Liver (tissue), 9 donors: Measurements from ENCODE around the gene ZER1. TPM values are rescaled to one million over a fixed set of nuclear protein-coding genes. Genes with fewer than 3 reads are reported as not detected.

Experiments
- DNase-seq: peaks from one replicate; pipeline ENCODE4 v3.0.0-alpha.2; 2017; ENCODE audit warnings: low spot score
- H3K27ac ChIP-seq, 2 donors: one replicate each; pipeline ENCODE4 v1.7.0; 2013; ENCODE audit warnings: inconsistent platforms in 2 of 2, low read length in 2 of 2, control low read depth in 1 of 2, low read depth in 1 of 2, mild to moderate bottlenecking in 1 of 2
- H3K27me3 ChIP-seq, 4 donors: one replicate each; pipeline versions ENCODE4 v1.6.1 to v1.7.0; 2013; ENCODE audit warnings: low read length in 3 of 4, inconsistent platforms in 1 of 4, mild to moderate bottlenecking in 1 of 4, moderate library complexity in 1 of 4; ENCODE audit not compliant: control insufficient read depth in 4 of 4, insufficient read depth in 4 of 4
- H3K36me3 ChIP-seq, 4 donors: one replicate each; pipeline versions ENCODE4 v1.6.1 to v1.7.0; 2013; ENCODE audit warnings: low read length in 3 of 4, mild to moderate bottlenecking in 3 of 4, low read depth in 1 of 4, moderate library complexity in 1 of 4; ENCODE audit not compliant: control insufficient read depth in 4 of 4, insufficient read depth in 3 of 4
- H3K4me1 ChIP-seq, 4 donors: one replicate each; pipeline versions ENCODE4 v1.6.1 to v1.7.0; 2013; ENCODE audit warnings: low read length in 3 of 4, mild to moderate bottlenecking in 3 of 4, moderate library complexity in 1 of 4; ENCODE audit not compliant: control insufficient read depth in 4 of 4, insufficient read depth in 4 of 4
- H3K4me3 ChIP-seq, 3 donors: one replicate each; pipeline versions ENCODE4 v1.6.1 to v1.7.0; 2013; ENCODE audit warnings: low read length in 3 of 3, control low read depth in 1 of 3, low read depth in 1 of 3, mild to moderate bottlenecking in 1 of 3
- H3K9ac ChIP-seq, 2 donors: one replicate each; pipeline ENCODE4 v1.7.0; 2013; ENCODE audit warnings: low read length in 2 of 2, mild to moderate bottlenecking in 2 of 2, moderate library complexity in 2 of 2, control low read depth in 1 of 2, low read depth in 1 of 2
- H3K9me3 ChIP-seq, 4 donors: one replicate each; pipeline versions ENCODE4 v1.6.1 to v1.7.0; 2013; ENCODE audit warnings: low read length in 3 of 4; ENCODE audit not compliant: control insufficient read depth in 4 of 4
- ATF3 ChIP-seq: IDR thresholded peaks from 2 replicates; pipeline ENCODE4 v1.6.1; 2016; ENCODE audit warnings: antibody characterized with exemption
- CTCF ChIP-seq: fragments of 150-350 bp; IDR thresholded peaks from 2 replicates; pipeline ENCODE4 v1.5.1; 2017; ENCODE audit warnings: improper control_type of control experiment, low read depth, low read length; ENCODE audit not compliant: missing input control
- FOXA1 ChIP-seq: IDR thresholded peaks from 2 replicates; pipeline ENCODE4 v1.6.1; 2016; ENCODE audit warnings: antibody characterized with exemption
- FOXA2 ChIP-seq: IDR thresholded peaks from 2 replicates; pipeline ENCODE4 v1.6.1; 2016; ENCODE audit warnings: antibody characterized with exemption
- GABPA ChIP-seq, 2 donors: IDR thresholded peaks in 1 of 2; conservative IDR thresholded peaks in 1 of 2; 2 replicates each; pipeline ENCODE4 v1.6.1; 2016; ENCODE audit warnings: antibody characterized with exemption in 2 of 2, mild to moderate bottlenecking in 1 of 2, moderate library complexity in 1 of 2
- HNF4A ChIP-seq, 2 donors: conservative IDR thresholded peaks; 2 replicates each; pipeline ENCODE4 v1.6.1; 2016; ENCODE audit warnings: antibody characterized with exemption in 2 of 2, mild to moderate bottlenecking in 2 of 2
- HNF4G ChIP-seq: IDR thresholded peaks from 2 replicates; pipeline ENCODE4 v1.6.1; 2016; ENCODE audit warnings: antibody characterized with exemption
- JUND ChIP-seq, 2 donors: IDR thresholded peaks; 2 replicates each; pipeline ENCODE4 v1.6.1; 2016; ENCODE audit warnings: antibody characterized with exemption in 2 of 2
- MAX ChIP-seq: IDR thresholded peaks from 2 replicates; pipeline ENCODE4 v1.6.1; 2016; ENCODE audit warnings: antibody characterized with exemption
- NR2F2 ChIP-seq: IDR thresholded peaks from 2 replicates; pipeline ENCODE4 v1.6.1; 2016; ENCODE audit warnings: antibody characterized with exemption
- RAD21 ChIP-seq, 2 donors: IDR thresholded peaks; 2 replicates each; pipeline ENCODE4 v1.6.1; 2016; ENCODE audit warnings: antibody characterized with exemption in 2 of 2, mild to moderate bottlenecking in 2 of 2
- REST ChIP-seq: IDR thresholded peaks from 2 replicates; pipeline ENCODE4 v1.6.1; 2016; ENCODE audit warnings: antibody characterized with exemption, mild to moderate bottlenecking
- SP1 ChIP-seq: IDR thresholded peaks from 2 replicates; pipeline ENCODE4 v1.6.1; 2018; ENCODE audit warnings: antibody characterized with exemption, mild to moderate bottlenecking
- TAF1 ChIP-seq: conservative IDR thresholded peaks from 2 replicates; pipeline ENCODE4 v1.6.1; 2016; ENCODE audit warnings: antibody characterized with exemption, mild to moderate bottlenecking
- YY1 ChIP-seq: IDR thresholded peaks from 2 replicates; pipeline ENCODE4 v1.6.1; 2016; ENCODE audit warnings: antibody characterized with exemption, mild to moderate bottlenecking
- ZBTB33 ChIP-seq: IDR thresholded peaks from 2 replicates; pipeline ENCODE4 v1.6.1; 2016; ENCODE audit warnings: antibody characterized with exemption
- WGBS: extraction: QIAGEN DNeasy Blood & Tissue Kit; methylation state at CpG from one replicate; pipeline ENCODE4 v1.1.7; 2013; 5-methylcytosine and 5-hydroxymethylcytosine counted together
- polyA plus RNA-seq, 2 donors: library from polyadenylated mRNA; stranded (reverse) in 1 of 2; unstranded in 1 of 2; fragments of 200-250 nt in 1 of 2; fragments of >200 nt in 1 of 2; fragmentation: Nextera tagmentation in 1 of 2; extraction: Ambion mirVana in 1 of 2; gene quantifications; one replicate each; pipeline versions ENCODE4 v1.2.1 to v1.2.3, GENCODE V29; 2013 to 2015
- total RNA-seq, 2 donors: library from RNA; depleted of rRNA; stranded (reverse); fragments of >200 nt; gene quantifications; one replicate each; pipeline ENCODE4 v1.2.3, GENCODE V29; 2014
- donor health status: healthy.
- donor health status: healthy.
- donor health status: healthy.
- donor health status: healthy.
- donor health status: healthy.

The ZER1 gene
- total and polyA plus RNA-seq, 4 donors = 7.6 to 29.1 (median 15.8) TPM

GRCh38 chr9:128764361-128764760 is 7.4 kb downstream of the ZER1 start:
- H3K4me1 ChIP-seq = peaks cover 21 to 68% (median 55%) of the 10 kb centered on the region in 4 donors
- no peak overlapping the region for H3K9ac ChIP-seq
- TF ChIP-seq TAF1 (no peak), SP1 (no peak), NR2F2 (no peak), HNF4G (no peak), ZBTB33 (no peak), REST (no peak), ATF3 (no peak), RAD21 (IDR thresholded peaks at IDR 0.05) (no peak), CTCF (no peak), YY1 (no peak), MAX (no peak), FOXA2 (no peak), HNF4A (conservative IDR thresholded peaks at IDR 0.05) (no peak), JUND (IDR thresholded peaks at IDR 0.05) (no peak), FOXA1 (no peak), GABPA (IDR thresholded peaks at IDR 0.05 in 1 of 2, conservative IDR thresholded peaks at IDR 0.05 in 1 of 2) (no peak)
- WGBS = 90% methylated on average over 6 of the region's 6 CpGs
- H3K27me3 ChIP-seq = no peaks in the 10 kb centered on the region
- no peak overlapping the region for H3K4me3 ChIP-seq
- H3K27ac ChIP-seq = peak overlapping the region; percentile 81 to 90
- H3K9me3 ChIP-seq = no peaks in the 10 kb centered on the region
- DNase-seq = no peak
- peaks cover 0 to 2% (median 0%) of the 10 kb centered on the region in 4 donors for H3K36me3 ChIP-seq
